Stimulated activated CD8-positive, alpha-beta memory T cell treated with anti-CD3 and anti-CD28 coated beads, Interleukin-12 subunit alpha, Interleukin-12 subunit beta, amount 100 ng/mL, for 24 hours (primary cell): Measurements from ENCODE around the gene NOP14.

Experiments used
- DNase-seq: peaks from one replicate; pipeline ENCODE4 v3.0.0-alpha.2; 2020; ENCODE audit errors: extremely low read depth

The NOP14 gene

DNA sequence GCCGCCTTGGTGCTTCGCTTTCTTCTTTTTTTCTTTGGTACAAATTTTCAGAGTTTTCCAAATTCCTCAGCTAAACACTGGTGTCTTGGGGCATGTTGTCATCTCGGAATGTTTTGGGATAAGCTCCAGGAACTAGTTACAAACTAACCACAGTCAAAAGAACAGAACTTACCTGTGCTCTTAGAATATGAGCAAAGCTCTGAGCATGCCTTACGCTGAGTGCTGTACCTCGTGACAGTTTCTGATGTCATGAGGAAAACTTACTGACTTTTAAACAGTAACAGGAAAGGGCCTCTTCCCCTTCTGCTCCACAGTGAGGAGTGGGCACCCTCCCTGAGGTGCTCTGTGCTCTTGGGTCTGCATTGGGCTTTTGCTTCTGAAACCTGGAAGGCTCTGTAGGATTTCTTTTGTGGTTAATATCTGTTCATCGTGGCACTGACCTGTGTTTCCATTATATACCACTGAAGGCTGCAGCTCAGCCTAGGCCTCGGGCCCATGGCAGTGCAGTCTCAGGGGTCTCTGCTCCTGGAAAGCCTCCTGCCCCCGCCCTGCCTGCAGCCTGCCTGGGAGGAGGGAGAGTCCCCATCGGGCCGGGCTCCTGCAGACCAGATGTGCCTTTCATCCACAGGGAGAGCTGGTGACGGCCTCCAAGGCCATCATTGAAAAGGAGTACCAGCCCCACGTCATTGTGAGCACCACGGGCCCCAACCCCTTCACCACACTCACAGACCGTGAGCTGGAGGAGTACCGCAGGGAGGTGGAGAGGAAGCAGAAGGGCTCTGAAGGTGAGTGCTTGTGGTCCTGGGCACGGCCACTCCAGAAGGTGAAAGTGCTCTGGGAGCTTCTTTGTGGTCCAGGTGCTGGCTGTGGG lies 48.7 kb downstream of the NOP14 start:
- DNase-seq = no peak

- no peak for DNase-seq
Measured at GRCh38 chr4:2913168-2913567, 50.0 kb downstream of the NOP14 start.

DNA sequence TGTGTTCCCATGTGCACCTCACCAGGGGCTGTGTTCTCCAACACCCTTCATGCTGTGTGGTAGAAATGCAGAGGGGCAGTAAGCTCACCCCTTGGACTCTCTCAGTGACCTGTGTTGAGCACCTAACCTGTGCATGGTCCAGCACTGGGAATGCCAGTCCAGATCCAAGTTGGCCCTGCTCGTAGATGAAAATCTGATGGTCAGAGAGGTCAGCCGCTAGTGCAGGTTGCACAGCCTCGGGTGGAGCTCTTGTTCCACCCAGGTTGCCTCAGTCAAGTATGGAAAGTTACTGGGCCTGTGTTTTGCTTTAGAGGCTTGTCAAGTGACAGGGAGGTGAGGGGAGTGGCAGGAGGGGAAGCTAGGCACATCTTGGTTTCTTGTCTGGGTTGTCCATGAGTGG lies 51.3 kb downstream of the NOP14 start:
- DNase-seq = no peak

- no peak for DNase-seq
Measured at GRCh38 chr4:2910409-2910808, 52.8 kb downstream of the NOP14 start.

GRCh38 chr4:2909583-2909982 lies 53.6 kb downstream of the NOP14 start:
- no peak for DNase-seq

DNA sequence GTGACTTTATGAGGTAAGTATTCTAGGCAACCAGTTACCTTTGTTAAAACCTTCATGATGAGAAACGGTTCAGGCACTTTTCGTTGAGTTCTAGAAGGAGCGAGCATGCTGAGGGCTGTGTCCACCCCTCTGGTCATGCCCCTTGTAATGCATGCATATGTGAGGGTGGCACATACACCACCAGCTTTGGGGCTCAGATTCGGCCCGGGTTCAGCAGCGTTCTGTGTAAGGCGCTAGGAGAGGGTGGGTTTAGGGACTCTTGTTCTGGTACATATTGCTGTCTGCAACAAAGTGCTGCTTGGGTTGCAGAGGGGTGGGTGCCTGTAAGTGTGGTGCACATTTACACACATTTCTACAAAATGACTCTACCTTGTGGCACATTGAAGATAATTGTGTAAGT lies 54.5 kb downstream of the NOP14 start:
- DNase-seq = no peak

DNA sequence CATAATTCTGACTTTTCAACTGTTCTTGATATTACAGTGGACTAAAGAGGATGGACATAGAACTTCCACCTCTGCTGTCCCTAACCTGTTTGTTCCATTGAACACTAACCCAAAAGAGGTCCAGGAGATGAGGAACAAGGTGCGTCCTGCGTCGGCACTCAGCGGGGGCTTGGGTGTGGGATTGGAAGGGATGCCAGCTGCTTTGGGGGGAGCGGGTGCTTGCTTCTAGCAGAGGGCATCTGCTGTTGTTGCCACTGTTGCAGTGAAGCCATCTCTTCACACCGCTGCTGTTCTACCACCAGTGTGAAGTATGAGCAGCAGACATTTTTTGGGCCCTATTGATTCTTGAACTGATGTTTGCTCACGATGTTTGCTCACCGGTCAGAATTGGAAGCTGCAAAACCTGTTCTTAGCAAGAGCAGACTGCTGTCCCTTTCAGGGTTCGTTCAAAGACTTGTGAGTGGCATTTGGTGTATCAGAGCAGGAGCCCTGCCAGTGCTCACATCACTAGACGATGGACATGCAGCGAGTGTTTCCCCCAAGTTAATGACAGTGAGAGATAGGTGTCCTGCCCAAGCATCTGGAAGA lies 55.4 kb downstream of the NOP14 start:
- DNase-seq = no peak

- DNase-seq = no peak
Measured at GRCh38 chr4:2907226-2907625, 56.0 kb downstream of the NOP14 start.

- DNase-seq = no peak
Measured at GRCh38 chr4:2906218-2906617, 57.0 kb downstream of the NOP14 start.

DNA sequence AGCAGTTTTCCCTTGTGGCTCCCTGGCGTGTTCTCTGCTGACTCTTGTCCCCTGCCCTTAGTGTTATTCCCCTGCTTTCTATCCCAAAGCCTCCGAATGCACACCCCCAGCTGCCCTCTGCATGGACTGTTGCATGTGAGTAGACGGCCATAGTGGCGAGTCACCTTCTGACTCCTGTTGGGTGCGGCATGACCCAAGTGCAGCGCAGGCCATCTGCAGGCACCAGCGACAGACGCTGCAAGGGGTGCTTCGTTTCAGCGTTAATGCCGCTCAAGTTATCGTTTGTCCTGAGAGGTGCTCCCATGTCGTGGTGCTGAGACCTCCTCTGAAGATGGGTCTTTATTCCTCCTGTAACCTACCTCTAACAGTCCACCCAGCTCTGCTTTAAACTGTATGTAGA lies 57.7 kb downstream of the NOP14 start:
- DNase-seq = no peak

DNA sequence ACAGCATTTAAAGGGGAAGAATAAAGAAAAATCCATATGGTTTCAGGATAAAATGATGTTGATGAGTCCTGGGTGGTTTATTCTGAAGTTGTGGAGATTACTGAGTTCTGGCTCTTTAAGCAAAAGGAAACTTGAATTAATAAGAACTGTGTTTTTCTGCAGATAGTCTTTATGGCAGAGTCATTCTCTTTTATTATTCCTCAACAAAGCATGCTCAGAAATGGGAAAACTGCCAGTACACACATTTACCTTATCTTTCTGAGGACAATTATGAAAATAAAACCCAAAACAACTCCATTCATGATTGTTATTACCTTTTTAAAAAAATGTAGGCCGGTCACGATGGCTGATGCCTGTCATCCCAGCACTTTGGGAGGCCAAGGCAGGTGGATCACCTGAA lies 61.1 kb downstream of the NOP14 start:
- DNase-seq = no peak

GRCh38 chr4:2901186-2901585 lies 62.0 kb downstream of the NOP14 start:
- DNase-seq = no peak

GRCh38 chr4:2900741-2901140 lies 62.5 kb downstream of the NOP14 start:
- DNase-seq = no peak

- DNase-seq = no peak
Measured at GRCh38 chr4:2898001-2898400, 65.2 kb downstream of the NOP14 start.

GRCh38 chr4:2893772-2894171 lies 69.4 kb downstream of the NOP14 start:
- no peak for DNase-seq

DNA sequence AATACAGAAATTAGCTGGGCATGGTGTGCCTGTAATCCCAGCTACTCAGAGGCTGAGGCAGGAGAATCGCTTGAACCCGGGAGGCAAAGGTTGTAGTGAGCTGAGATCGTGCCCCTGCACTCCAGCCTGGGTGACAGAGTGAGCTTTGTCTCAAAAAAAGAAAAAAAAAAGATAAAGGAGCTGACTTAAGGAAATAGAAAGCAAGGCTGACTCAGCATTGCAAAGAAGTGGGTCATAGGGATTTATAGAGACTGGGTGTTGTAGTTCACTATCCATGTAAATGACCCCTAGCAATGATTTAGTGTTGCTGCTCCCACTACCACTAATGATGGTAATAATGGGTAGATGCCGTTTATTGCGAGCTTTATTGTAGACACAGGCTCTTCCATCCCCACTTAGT lies 71.9 kb downstream of the NOP14 start:
- DNase-seq = no peak

GRCh38 chr4:2888886-2889285 lies 74.3 kb downstream of the NOP14 start:
- DNase-seq = no peak
